Fibroblast of mammary gland (primary cell): ENCODE results near the gene SLC4A7.

Experiments
- DNase-seq: peaks from one replicate; pipeline ENCODE4 v3.0.0-alpha.2; 2010; ENCODE audit warnings: low read depth
- H3K4me3 ChIP-seq: 2 replicates; pipeline ENCODE4 v1.5.1; 2011; ENCODE audit warnings: low read depth, mild to moderate bottlenecking, low read length, moderate library complexity; ENCODE audit not compliant: control insufficient read depth
- TF ChIP-seq, protein P1 (sequence below): conservative IDR thresholded peaks from 2 replicates; pipeline ENCODE4 v1.5.1; 2011; ENCODE audit warnings: low read depth, low read length, inconsistent platforms; ENCODE audit not compliant: control insufficient read depth, insufficient read depth

Gene SLC4A7

DNA sequence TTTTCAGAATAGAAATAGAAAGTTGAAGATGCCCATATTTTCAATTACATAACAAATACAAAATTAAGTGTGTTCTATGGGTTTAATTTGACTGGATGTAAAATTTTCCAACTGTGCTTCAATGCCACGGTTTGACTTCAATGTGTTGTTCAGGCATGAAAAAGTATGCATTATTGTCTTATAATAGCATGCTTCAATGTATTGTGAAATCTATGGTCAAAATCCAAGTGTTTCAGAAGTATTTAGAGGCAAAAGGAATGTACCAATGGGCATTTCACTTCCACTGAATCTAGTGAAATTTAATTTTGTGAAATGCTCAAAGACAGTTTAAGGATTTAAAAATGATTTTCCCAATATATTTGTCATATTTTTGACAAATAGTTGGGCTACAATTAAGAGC is 131.0 kb downstream of the SLC4A7 start:
- TF ChIP-seq, protein P1, sequence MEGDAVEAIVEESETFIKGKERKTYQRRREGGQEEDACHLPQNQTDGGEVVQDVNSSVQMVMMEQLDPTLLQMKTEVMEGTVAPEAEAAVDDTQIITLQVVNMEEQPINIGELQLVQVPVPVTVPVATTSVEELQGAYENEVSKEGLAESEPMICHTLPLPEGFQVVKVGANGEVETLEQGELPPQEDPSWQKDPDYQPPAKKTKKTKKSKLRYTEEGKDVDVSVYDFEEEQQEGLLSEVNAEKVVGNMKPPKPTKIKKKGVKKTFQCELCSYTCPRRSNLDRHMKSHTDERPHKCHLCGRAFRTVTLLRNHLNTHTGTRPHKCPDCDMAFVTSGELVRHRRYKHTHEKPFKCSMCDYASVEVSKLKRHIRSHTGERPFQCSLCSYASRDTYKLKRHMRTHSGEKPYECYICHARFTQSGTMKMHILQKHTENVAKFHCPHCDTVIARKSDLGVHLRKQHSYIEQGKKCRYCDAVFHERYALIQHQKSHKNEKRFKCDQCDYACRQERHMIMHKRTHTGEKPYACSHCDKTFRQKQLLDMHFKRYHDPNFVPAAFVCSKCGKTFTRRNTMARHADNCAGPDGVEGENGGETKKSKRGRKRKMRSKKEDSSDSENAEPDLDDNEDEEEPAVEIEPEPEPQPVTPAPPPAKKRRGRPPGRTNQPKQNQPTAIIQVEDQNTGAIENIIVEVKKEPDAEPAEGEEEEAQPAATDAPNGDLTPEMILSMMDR, result no peak
- DNase-seq, result peak; percentile 16
- H3K4me3 ChIP-seq, result no peak overlapping the region

GRCh38 chr3:27352047-27352446 is 132.1 kb downstream of the SLC4A7 start:
- TF ChIP-seq, protein P1, result no peak

GRCh38 chr3:27349832-27350231 is 134.4 kb downstream of the SLC4A7 start:
- H3K4me3 ChIP-seq, result no peak overlapping the region
- DNase-seq, result no peak
- TF ChIP-seq, protein P1, result no peak

More at GRCh38 chr3:27352047-27352446, 132.1 kb downstream of the SLC4A7 start:
- no peak for DNase-seq
- H3K4me3 ChIP-seq, result no peak overlapping the region

DNA sequence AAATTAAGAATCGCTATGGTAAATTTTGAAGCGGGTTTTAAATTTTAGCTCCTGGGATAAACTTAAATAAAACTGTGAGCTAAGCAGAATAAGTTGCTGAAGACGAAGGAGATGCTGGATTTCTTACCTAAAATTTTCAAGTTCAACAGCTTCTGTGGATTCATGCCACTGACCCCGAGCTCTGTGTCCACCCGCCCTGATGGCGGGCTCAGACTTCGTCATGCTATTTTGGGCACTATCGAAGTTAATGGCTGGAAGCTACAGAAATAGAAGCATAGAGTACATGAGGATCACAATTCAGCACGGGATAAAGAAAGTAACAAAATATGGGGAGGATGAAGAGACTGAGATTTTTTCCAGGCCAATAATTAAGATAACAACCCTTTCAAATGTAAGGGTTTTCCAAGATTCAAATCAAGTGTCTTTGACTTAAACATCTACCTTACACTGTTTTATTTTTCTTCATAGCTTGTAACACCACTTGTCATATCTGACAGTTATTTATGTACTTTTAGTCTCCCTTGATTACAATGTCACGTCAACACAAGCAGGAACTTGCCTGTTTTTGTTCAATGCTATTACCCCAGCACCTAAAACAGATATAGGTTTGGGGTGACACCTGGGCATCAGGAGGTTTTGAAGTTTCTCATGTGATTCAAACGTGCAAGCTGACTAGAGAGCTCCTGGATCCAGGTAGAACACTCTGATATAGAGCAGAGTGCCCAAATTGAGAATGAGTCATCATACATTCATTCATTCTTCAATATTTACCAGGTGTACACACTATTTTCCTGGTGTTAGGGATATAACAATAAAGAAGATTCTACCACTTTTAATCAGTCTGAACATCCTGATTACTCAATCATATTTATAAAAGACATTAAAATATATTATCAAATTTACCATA is 138.0 kb downstream of the SLC4A7 start:
- TF ChIP-seq, protein P1, result no peak
- H3K4me3 ChIP-seq, result no peak overlapping the region
- no peak for DNase-seq

GRCh38 chr3:27345493-27345892 is 138.7 kb downstream of the SLC4A7 start:
- TF ChIP-seq, protein P1, result no peak
- no peak overlapping the region for H3K4me3 ChIP-seq
- no peak for DNase-seq

DNA sequence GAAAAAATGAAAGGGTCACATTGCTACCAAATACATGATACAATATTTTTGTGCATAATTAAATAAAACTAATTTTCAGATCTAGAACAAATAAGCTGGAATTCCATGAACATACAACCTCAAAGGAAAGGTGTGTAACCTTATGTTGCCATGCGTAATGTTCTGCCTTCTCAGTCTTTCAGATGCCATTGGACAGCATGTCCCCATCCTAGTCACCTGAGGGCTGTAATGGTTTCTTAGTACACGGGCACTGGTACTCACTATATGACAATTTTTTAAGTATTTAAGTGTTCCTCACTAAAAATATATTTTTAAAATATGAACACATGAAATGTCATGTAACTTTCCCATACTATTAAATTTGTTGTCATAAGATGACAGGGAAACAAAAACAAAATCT is 139.1 kb downstream of the SLC4A7 start:
- DNase-seq, result no peak
- no peak overlapping the region for H3K4me3 ChIP-seq
- TF ChIP-seq, protein P1, result no peak
